ENCODE data around the gene ANGEL1.

ANGEL1 gene

DNA sequence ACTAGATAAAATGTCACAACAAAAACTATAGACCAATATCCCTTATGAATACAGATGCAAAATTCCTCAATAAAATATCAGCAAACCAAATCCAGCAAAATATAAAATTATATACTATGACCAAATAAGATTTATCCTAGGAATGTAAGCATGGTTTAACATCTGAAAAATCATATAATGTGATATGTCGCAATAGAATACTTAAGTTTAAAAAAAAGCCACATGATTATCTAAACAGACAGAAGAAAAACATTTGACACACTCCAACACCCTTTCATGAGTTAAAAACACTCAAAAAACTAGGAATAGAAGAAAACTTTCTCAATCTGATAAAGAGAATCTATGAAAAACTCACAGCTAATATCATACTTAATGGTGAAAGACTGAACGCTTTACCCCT lies 20.3 kb downstream of the ANGEL1 start:
- Histone ChIP-seq H4K20me1 (ENCODE audit: insufficient read depth, low read length) (no peaks in the 10 kb centered on the region), H3K27me3 (ENCODE audit: insufficient read depth, low read length, poor library complexity) (no peaks in the 10 kb centered on the region), H3K27ac (ENCODE audit: low read length) (no peak overlapping the region), H3K4me1 (ENCODE audit: insufficient read depth, low read length) (no peaks in the 10 kb centered on the region), H3K4me3 (ENCODE audit: low read depth in 1 of 2, low read length in 2 of 2) (no peak overlapping the region), H3K79me2 (ENCODE audit: insufficient read depth, low read length) (no peaks in the 10 kb centered on the region), H3K9ac (ENCODE audit: low read depth, low read length) (no peak overlapping the region), H3K9me3 (ENCODE audit: insufficient read depth, low read length, severe bottlenecking) (peaks cover 3% of the 10 kb centered on the region), H3K4me2 (ENCODE audit: insufficient read depth, low read length) (no peak overlapping the region), H2AFZ (ENCODE audit: low read depth, low read length) (no peak overlapping the region), H3K36me3 (ENCODE audit: insufficient read depth, low read length) (peaks cover 64% of the 10 kb centered on the region)
- DNase-seq (no peak), ATAC-seq (ENCODE audit: insufficient read depth, low read depth) (no peak)
- TF ChIP-seq, protein P1, sequence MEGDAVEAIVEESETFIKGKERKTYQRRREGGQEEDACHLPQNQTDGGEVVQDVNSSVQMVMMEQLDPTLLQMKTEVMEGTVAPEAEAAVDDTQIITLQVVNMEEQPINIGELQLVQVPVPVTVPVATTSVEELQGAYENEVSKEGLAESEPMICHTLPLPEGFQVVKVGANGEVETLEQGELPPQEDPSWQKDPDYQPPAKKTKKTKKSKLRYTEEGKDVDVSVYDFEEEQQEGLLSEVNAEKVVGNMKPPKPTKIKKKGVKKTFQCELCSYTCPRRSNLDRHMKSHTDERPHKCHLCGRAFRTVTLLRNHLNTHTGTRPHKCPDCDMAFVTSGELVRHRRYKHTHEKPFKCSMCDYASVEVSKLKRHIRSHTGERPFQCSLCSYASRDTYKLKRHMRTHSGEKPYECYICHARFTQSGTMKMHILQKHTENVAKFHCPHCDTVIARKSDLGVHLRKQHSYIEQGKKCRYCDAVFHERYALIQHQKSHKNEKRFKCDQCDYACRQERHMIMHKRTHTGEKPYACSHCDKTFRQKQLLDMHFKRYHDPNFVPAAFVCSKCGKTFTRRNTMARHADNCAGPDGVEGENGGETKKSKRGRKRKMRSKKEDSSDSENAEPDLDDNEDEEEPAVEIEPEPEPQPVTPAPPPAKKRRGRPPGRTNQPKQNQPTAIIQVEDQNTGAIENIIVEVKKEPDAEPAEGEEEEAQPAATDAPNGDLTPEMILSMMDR (IDR thresholded peaks at IDR 0.05; ENCODE audit: borderline replicate concordance, extremely low read depth, low read length, poor library complexity, severe bottlenecking): no peak
- no peak for TF ChIP-seq EZH2 (IDR thresholded peaks at IDR 0.05; ENCODE audit: borderline replicate concordance, low read depth, low read length, severe bottlenecking)

DNA sequence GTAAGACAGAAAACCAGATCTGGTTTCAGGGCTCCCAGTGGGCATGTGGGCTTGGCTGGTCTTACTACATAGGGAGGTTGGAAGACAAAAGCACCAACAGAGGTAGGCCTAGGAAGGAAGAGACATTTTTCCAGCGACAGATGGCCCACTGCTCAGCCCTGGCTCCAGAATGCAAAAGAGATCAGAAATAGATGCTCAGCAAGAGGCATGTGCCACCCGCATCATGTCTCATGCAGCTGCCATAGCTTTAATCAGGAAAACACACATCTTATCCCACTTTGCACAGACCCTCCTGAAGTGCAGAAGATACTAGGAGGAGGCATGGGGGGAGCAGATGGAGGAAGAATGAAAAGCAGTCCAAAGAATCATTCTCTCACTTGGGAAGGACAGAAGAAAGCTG lies 26.1 kb downstream of the ANGEL1 start:
- ATAC-seq (ENCODE audit: insufficient read depth, low read depth) (no peak), DNase-seq (no peak)
- H3K27ac ChIP-seq (ENCODE audit: low read length): no peak overlapping the region
- no peaks in the 10 kb centered on the region for H3K4me1 ChIP-seq (ENCODE audit: insufficient read depth, low read length)
- no peaks in the 10 kb centered on the region for H3K27me3 ChIP-seq (ENCODE audit: insufficient read depth, low read length, poor library complexity)
- H3K36me3 ChIP-seq (ENCODE audit: insufficient read depth, low read length): peaks cover 84% of the 10 kb centered on the region
- no peak overlapping the region for H2AFZ ChIP-seq (ENCODE audit: low read depth, low read length)
- H4K20me1 ChIP-seq (ENCODE audit: insufficient read depth, low read length): peaks cover 8% of the 10 kb centered on the region
- TF ChIP-seq, protein P1 (IDR thresholded peaks at IDR 0.05; ENCODE audit: borderline replicate concordance, extremely low read depth, low read length, poor library complexity, severe bottlenecking): no peak
- TF ChIP-seq EZH2 (IDR thresholded peaks at IDR 0.05; ENCODE audit: borderline replicate concordance, low read depth, low read length, severe bottlenecking): no peak
- H3K4me2 ChIP-seq (ENCODE audit: insufficient read depth, low read length): no peak overlapping the region
- H3K9me3 ChIP-seq (ENCODE audit: insufficient read depth, low read length, severe bottlenecking): no peaks in the 10 kb centered on the region
- no peak overlapping the region for H3K9ac ChIP-seq (ENCODE audit: low read depth, low read length)
- no peak overlapping the region for H3K4me3 ChIP-seq (ENCODE audit: low read depth in 1 of 2, low read length in 2 of 2)
- no peaks in the 10 kb centered on the region for H3K79me2 ChIP-seq (ENCODE audit: insufficient read depth, low read length)

DNA sequence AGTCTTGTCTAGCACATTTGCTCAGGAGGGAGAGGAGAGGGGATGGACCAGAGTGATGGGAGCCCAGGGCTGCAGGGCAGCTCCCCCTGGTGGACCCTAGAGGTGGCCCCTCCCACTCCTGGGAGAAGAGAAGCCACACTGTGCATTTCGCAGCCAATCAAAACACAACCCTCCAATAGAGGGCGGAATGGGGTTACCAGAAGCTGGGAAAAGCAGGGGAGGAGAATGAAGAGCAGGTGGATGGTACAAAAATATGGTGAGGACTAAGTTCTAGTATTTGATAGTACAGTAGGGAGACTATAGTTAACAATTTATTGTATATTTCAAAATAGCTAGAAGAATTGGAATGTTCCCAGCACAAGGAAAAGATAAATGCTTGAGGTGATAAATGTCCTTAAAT lies 27.8 kb downstream of the ANGEL1 start:
- DNase-seq (peak; percentile 65), ATAC-seq (ENCODE audit: insufficient read depth, low read depth) (peak; percentile 90)
- peaks cover 75% of the 10 kb centered on the region for H3K36me3 ChIP-seq (ENCODE audit: insufficient read depth, low read length)

More for the DNA sequence above, 27.8 kb downstream of the ANGEL1 start:
- Histone ChIP-seq H2AFZ (ENCODE audit: low read depth, low read length) (no peak overlapping the region), H3K4me2 (ENCODE audit: insufficient read depth, low read length) (no peak overlapping the region), H3K9ac (ENCODE audit: low read depth, low read length) (no peak overlapping the region), H3K27me3 (ENCODE audit: insufficient read depth, low read length, poor library complexity) (no peaks in the 10 kb centered on the region), H3K4me3 (ENCODE audit: low read depth in 1 of 2, low read length in 2 of 2) (no peak overlapping the region), H3K9me3 (ENCODE audit: insufficient read depth, low read length, severe bottlenecking) (no peaks in the 10 kb centered on the region), H3K4me1 (ENCODE audit: insufficient read depth, low read length) (no peaks in the 10 kb centered on the region), H3K27ac (ENCODE audit: low read length) (no peak overlapping the region), H3K79me2 (ENCODE audit: insufficient read depth, low read length) (no peaks in the 10 kb centered on the region), H4K20me1 (ENCODE audit: insufficient read depth, low read length) (peaks cover 8% of the 10 kb centered on the region)
- TF ChIP-seq, protein P1 (IDR thresholded peaks at IDR 0.05; ENCODE audit: borderline replicate concordance, extremely low read depth, low read length, poor library complexity, severe bottlenecking): peak; percentile 78
- no peak for TF ChIP-seq EZH2 (IDR thresholded peaks at IDR 0.05; ENCODE audit: borderline replicate concordance, low read depth, low read length, severe bottlenecking)

Data from DND-41 (cell line).